Measurements from ENCODE around the gene MOB2. TPM values are rescaled to one million over a fixed set of nuclear protein-coding genes. Genes with fewer than 3 reads are reported as not detected.

MOB2 gene
- total and polyA plus RNA-seq, 2 donors (not counting 1 experiment from before 2014, with no cell fraction given) = 13.1 to 30.1 TPM

- H3K27ac ChIP-seq (ENCODE audit: insufficient read depth, low read length) = no peak overlapping the region
- H3K4me3 ChIP-seq (replicated peaks in 1 of 4; ENCODE audit: control extremely low read depth in 1 of 4, insufficient read depth in 1 of 4, low read depth in 3 of 4, low read length in 4 of 4) = no peak overlapping the region
- H3K27me3 ChIP-seq (ENCODE audit: control insufficient read depth, insufficient read depth, low read length) = no peaks in the 10 kb centered on the region
- H3K4me2 ChIP-seq (ENCODE audit: extremely low read depth, insufficient read depth, low read length) = no peak overlapping the region
- no peak overlapping the region for H2AFZ ChIP-seq (ENCODE audit: low read length)
- no peaks in the 10 kb centered on the region for H3K79me2 ChIP-seq (ENCODE audit: control insufficient read depth, insufficient read depth, low read length)
- H4K20me1 ChIP-seq (ENCODE audit: control insufficient read depth, extremely low read depth, insufficient read depth, low read length) = no peaks in the 10 kb centered on the region
- TF ChIP-seq EZH2 (IDR thresholded peaks at IDR 0.05; ENCODE audit: low read length, missing control alignments) (no peak), CTCF (conservative IDR thresholded peaks at IDR 0.05 in 1 of 2, IDR thresholded peaks at IDR 0.05 in 1 of 2; ENCODE audit: low read depth in 1 of 2, low read length in 2 of 2) (no peak)
- H3K9ac ChIP-seq (ENCODE audit: insufficient read depth, low read length) = no peak overlapping the region
- peaks cover 1% of the 10 kb centered on the region for H3K36me3 ChIP-seq (ENCODE audit: control insufficient read depth, insufficient read depth, low read length)
- no peaks in the 10 kb centered on the region for H3K4me1 ChIP-seq (ENCODE audit: control insufficient read depth, extremely low read depth, insufficient read depth, low read length)
- no peak for DNase-seq (ENCODE audit: low read depth in 2 of 2)
- no peaks in the 10 kb centered on the region for H3K9me3 ChIP-seq (ENCODE audit: control insufficient read depth, insufficient read depth, low read depth, low read length)
Measured at GRCh38 chr11:1466784-1467183, 19.8 kb downstream of the MOB2 start.

- Histone ChIP-seq H2AFZ (ENCODE audit: low read length) (no peak overlapping the region), H3K27ac (ENCODE audit: insufficient read depth, low read length) (no peak overlapping the region), H3K4me1 (ENCODE audit: control insufficient read depth, extremely low read depth, insufficient read depth, low read length) (no peaks in the 10 kb centered on the region), H3K27me3 (ENCODE audit: control insufficient read depth, insufficient read depth, low read length) (no peaks in the 10 kb centered on the region), H3K9me3 (ENCODE audit: control insufficient read depth, insufficient read depth, low read depth, low read length) (no peaks in the 10 kb centered on the region), H3K9ac (ENCODE audit: insufficient read depth, low read length) (no peak overlapping the region), H3K79me2 (ENCODE audit: control insufficient read depth, insufficient read depth, low read length) (no peaks in the 10 kb centered on the region), H3K36me3 (ENCODE audit: control insufficient read depth, insufficient read depth, low read length) (no peaks in the 10 kb centered on the region), H3K4me3 (replicated peaks in 1 of 4; ENCODE audit: control extremely low read depth in 1 of 4, insufficient read depth in 1 of 4, low read depth in 3 of 4, low read length in 4 of 4) (no peak overlapping the region), H4K20me1 (ENCODE audit: control insufficient read depth, extremely low read depth, insufficient read depth, low read length) (no peaks in the 10 kb centered on the region), H3K4me2 (ENCODE audit: extremely low read depth, insufficient read depth, low read length) (no peak overlapping the region)
- no peak for DNase-seq (ENCODE audit: low read depth in 2 of 2)
- TF ChIP-seq CTCF (conservative IDR thresholded peaks at IDR 0.05 in 1 of 2, IDR thresholded peaks at IDR 0.05 in 1 of 2; ENCODE audit: low read depth in 1 of 2, low read length in 2 of 2) (no peak), EZH2 (IDR thresholded peaks at IDR 0.05; ENCODE audit: low read length, missing control alignments) (no peak)
Measured at GRCh38 chr11:1463056-1463455, 23.5 kb downstream of the MOB2 start.

- H3K4me1 ChIP-seq (ENCODE audit: control insufficient read depth, extremely low read depth, insufficient read depth, low read length) = no peaks in the 10 kb centered on the region
- H3K9me3 ChIP-seq (ENCODE audit: control insufficient read depth, insufficient read depth, low read depth, low read length) = no peaks in the 10 kb centered on the region
- H3K27me3 ChIP-seq (ENCODE audit: control insufficient read depth, insufficient read depth, low read length) = no peaks in the 10 kb centered on the region
- H3K4me3 ChIP-seq (replicated peaks in 1 of 4; ENCODE audit: control extremely low read depth in 1 of 4, insufficient read depth in 1 of 4, low read depth in 3 of 4, low read length in 4 of 4) = no peak overlapping the region
- no peak for TF ChIP-seq EZH2 (IDR thresholded peaks at IDR 0.05; ENCODE audit: low read length, missing control alignments)
- no peak for TF ChIP-seq CTCF (conservative IDR thresholded peaks at IDR 0.05 in 1 of 2, IDR thresholded peaks at IDR 0.05 in 1 of 2; ENCODE audit: low read depth in 1 of 2, low read length in 2 of 2)
- H3K9ac ChIP-seq (ENCODE audit: insufficient read depth, low read length) = no peak overlapping the region
- no peaks in the 10 kb centered on the region for H3K79me2 ChIP-seq (ENCODE audit: control insufficient read depth, insufficient read depth, low read length)
- no peak overlapping the region for H3K4me2 ChIP-seq (ENCODE audit: extremely low read depth, insufficient read depth, low read length)
- no peak overlapping the region for H2AFZ ChIP-seq (ENCODE audit: low read length)
- H3K36me3 ChIP-seq (ENCODE audit: control insufficient read depth, insufficient read depth, low read length) = no peaks in the 10 kb centered on the region
- DNase-seq (ENCODE audit: low read depth in 2 of 2) = no peak
- H3K27ac ChIP-seq (ENCODE audit: insufficient read depth, low read length) = no peak overlapping the region
- H4K20me1 ChIP-seq (ENCODE audit: control insufficient read depth, extremely low read depth, insufficient read depth, low read length) = no peaks in the 10 kb centered on the region
Measured at GRCh38 chr11:1462698-1462975, 23.9 kb downstream of the MOB2 start.
